Neural cell (in vitro differentiated cells): ENCODE measurements around the gene MGAT4A. TPM values are rescaled to one million over a fixed set of nuclear protein-coding genes. Genes with fewer than 3 reads are reported as not detected.

Experiments
- H2AFZ ChIP-seq: fragments of 200-600, 300-800 bp; sonication (generic), shearing (Covaris generic); 2 replicates; pipeline ENCODE4 v1.6.0; 2014; ENCODE audit warnings: low read depth, mild to moderate bottlenecking, antibody characterized with exemption, low read length, moderate library complexity
- H3F3A ChIP-seq: fragments of 200-600 bp; shearing (Covaris generic); 2 replicates; pipeline ENCODE4 v1.6.1; 2016; ENCODE audit warnings: mild to moderate bottlenecking, moderate library complexity, mixed read lengths, antibody characterized with exemption, low read length; ENCODE audit not compliant: insufficient read depth, poor library complexity, severe bottlenecking
- H3K27ac ChIP-seq: fragments of 200-600, 300-800 bp; sonication (generic), shearing (Covaris generic); 2 replicates; pipeline ENCODE4 v1.5.1; 2014; ENCODE audit warnings: mild to moderate bottlenecking, low read length, moderate library complexity
- H3K27me3 ChIP-seq: fragments of 300-800, 200-600 bp; sonication (generic), shearing (Covaris generic); 2 replicates; pipeline ENCODE4 v1.6.0; 2014; ENCODE audit warnings: mild to moderate bottlenecking, low read depth, low read length, moderate library complexity; ENCODE audit not compliant: insufficient read depth
- H3K36me3 ChIP-seq: fragments of 300-800, 200-600 bp; sonication (generic), shearing (Covaris generic); 2 replicates; pipeline ENCODE4 v1.5.1; 2014; ENCODE audit warnings: mild to moderate bottlenecking, antibody characterized with exemption, low read length, moderate library complexity; ENCODE audit not compliant: insufficient read depth
- H3K4me2 ChIP-seq: fragments of 300-800, 200-600 bp; sonication (generic), shearing (Covaris generic); 2 replicates; pipeline ENCODE4 v1.6.0; 2014; ENCODE audit warnings: mild to moderate bottlenecking, low read length
- H3K4me3 ChIP-seq: fragments of 300-800, 200-600 bp; sonication (generic), shearing (Covaris generic); 2 replicates; pipeline ENCODE4 v1.5.1; 2014; ENCODE audit warnings: mild to moderate bottlenecking, low read length, moderate library complexity
- H3K79me2 ChIP-seq: fragments of 200-600 bp; shearing (Covaris generic); replicated peaks from 2 replicates; pipeline ENCODE4 v1.6.0; 2014; ENCODE audit warnings: mild to moderate bottlenecking, low read length, moderate library complexity; ENCODE audit not compliant: insufficient read depth
- H3K9ac ChIP-seq: fragments of 300-800, 200-600 bp; sonication (generic), shearing (Covaris generic); 2 replicates; pipeline ENCODE4 v1.6.1; 2016; ENCODE audit warnings: mild to moderate bottlenecking, low read length, mixed read lengths
- H3K9me2 ChIP-seq: fragments of 200-600 bp; shearing (Covaris generic); 2 replicates; pipeline ENCODE4 v1.6.1; 2016; ENCODE audit warnings: mild to moderate bottlenecking, low read length, mixed read lengths; ENCODE audit not compliant: insufficient read depth
- H3K9me3 ChIP-seq: fragments of 200-600, 300-800 bp; sonication (generic), shearing (Covaris generic); 2 replicates; pipeline ENCODE4 v1.6.1; 2016; ENCODE audit warnings: mild to moderate bottlenecking, mixed run types, low read length, moderate library complexity, mixed read lengths
- H4K20me1 ChIP-seq: fragments of 200-600 bp; shearing (Covaris generic); 2 replicates; pipeline ENCODE4 v1.6.1; 2016; ENCODE audit warnings: mild to moderate bottlenecking, mixed run types; ENCODE audit not compliant: insufficient read depth
- CTCF ChIP-seq: fragments of 450-650 bp; IDR thresholded peaks from 2 replicates; pipeline ENCODE4 v1.5.1; 2014; ENCODE audit warnings: antibody characterized with exemption, mild to moderate bottlenecking, moderate library complexity; ENCODE audit not compliant: poor library complexity, severe bottlenecking
- EP300 ChIP-seq: fragments of 450-650 bp; conservative IDR thresholded peaks from 2 replicates; pipeline ENCODE4 v1.6.1; 2014; ENCODE audit warnings: antibody characterized with exemption, mild to moderate bottlenecking, moderate library complexity; ENCODE audit not compliant: poor library complexity, severe bottlenecking
- EZH2 ChIP-seq: fragments of 200-600, 300-800 bp; shearing (Covaris generic), sonication (generic); IDR thresholded peaks from 2 replicates; pipeline ENCODE4 v1.6.1; 2014; ENCODE audit warnings: antibody characterized with exemption, low read length, borderline replicate concordance, mild to moderate bottlenecking; ENCODE audit not compliant: insufficient read depth, poor library complexity, severe bottlenecking
- MXI1 ChIP-seq: fragments of 450-650 bp; conservative IDR thresholded peaks from 2 replicates; pipeline ENCODE4 v1.6.1; 2014; ENCODE audit warnings: antibody characterized with exemption, mild to moderate bottlenecking; ENCODE audit not compliant: poor library complexity, severe bottlenecking
- POLR2AphosphoS5 ChIP-seq: IDR thresholded peaks from 2 replicates; pipeline ENCODE4 v1.6.1; 2012
- RAD21 ChIP-seq: fragments of 450-650 bp; conservative IDR thresholded peaks from 2 replicates; pipeline ENCODE4 v1.6.1; 2014; ENCODE audit warnings: antibody characterized with exemption, mild to moderate bottlenecking, moderate library complexity
- REST ChIP-seq: IDR thresholded peaks from 2 replicates; pipeline ENCODE4 v1.6.1; 2012; ENCODE audit warnings: borderline replicate concordance
- SMC3 ChIP-seq: fragments of 450-650 bp; conservative IDR thresholded peaks from 2 replicates; pipeline ENCODE4 v1.6.1; 2014; ENCODE audit warnings: antibody characterized with exemption, mild to moderate bottlenecking, moderate library complexity; ENCODE audit not compliant: poor library complexity
- TAF1 ChIP-seq: IDR thresholded peaks from 2 replicates; pipeline ENCODE4 v1.6.1; 2012; ENCODE audit warnings: low read depth
- polyA plus RNA-seq: library from polyadenylated mRNA; depleted of rRNA; stranded (reverse); fragments of >200 nt; gene quantifications from 2 replicates; pipeline ENCODE4 v1.2.3, GENCODE V29; 2014

Gene MGAT4A
- polyA plus RNA-seq, 1 donor from 2014 or later, result 54.8 TPM

GRCh38 chr2:98647636-98648035, 83.3 kb downstream of the MGAT4A start:
- Histone ChIP-seq H3F3A (no peaks in the 10 kb centered on the region), H3K4me3 (no peak overlapping the region), H2AFZ (no peak overlapping the region), H3K79me2 (no peaks in the 10 kb centered on the region), H3K9ac (no peak overlapping the region), H3K27ac (no peak overlapping the region), H3K27me3 (no peaks in the 10 kb centered on the region), H3K36me3 (no peaks in the 10 kb centered on the region), H4K20me1 (no peaks in the 10 kb centered on the region), H3K4me2 (no peak overlapping the region), H3K9me2 (no peaks in the 10 kb centered on the region), H3K9me3 (no peaks in the 10 kb centered on the region)
- TF ChIP-seq SMC3, result no peak
- no peak for TF ChIP-seq EP300
- TF ChIP-seq EZH2, result no peak
- TF ChIP-seq MXI1, result no peak
- no peak for TF ChIP-seq CTCF
- no peak for TF ChIP-seq REST
- TF ChIP-seq RAD21, result no peak
- TF ChIP-seq TAF1, result no peak
- TF ChIP-seq POLR2AphosphoS5, result no peak

- Histone ChIP-seq H4K20me1 (no peaks in the 10 kb centered on the region), H3K9me3 (no peaks in the 10 kb centered on the region), H3K9me2 (no peaks in the 10 kb centered on the region), H3K27ac (no peak overlapping the region), H3K27me3 (no peaks in the 10 kb centered on the region), H3K4me3 (no peak overlapping the region), H3K4me2 (no peak overlapping the region), H3K9ac (no peak overlapping the region), H3K36me3 (no peaks in the 10 kb centered on the region), H2AFZ (no peak overlapping the region), H3K79me2 (no peaks in the 10 kb centered on the region), H3F3A (no peaks in the 10 kb centered on the region)
- no peak for TF ChIP-seq CTCF
- no peak for TF ChIP-seq SMC3
- no peak for TF ChIP-seq TAF1
- no peak for TF ChIP-seq MXI1
- TF ChIP-seq RAD21, result no peak
- no peak for TF ChIP-seq REST
- no peak for TF ChIP-seq EP300
- TF ChIP-seq EZH2, result no peak
- TF ChIP-seq POLR2AphosphoS5, result no peak
These were observed 87.3 kb downstream of the MGAT4A start for GRCh38 chr2:98643496-98644100.
